ENCODE data around the gene GPR3.

DNA sequence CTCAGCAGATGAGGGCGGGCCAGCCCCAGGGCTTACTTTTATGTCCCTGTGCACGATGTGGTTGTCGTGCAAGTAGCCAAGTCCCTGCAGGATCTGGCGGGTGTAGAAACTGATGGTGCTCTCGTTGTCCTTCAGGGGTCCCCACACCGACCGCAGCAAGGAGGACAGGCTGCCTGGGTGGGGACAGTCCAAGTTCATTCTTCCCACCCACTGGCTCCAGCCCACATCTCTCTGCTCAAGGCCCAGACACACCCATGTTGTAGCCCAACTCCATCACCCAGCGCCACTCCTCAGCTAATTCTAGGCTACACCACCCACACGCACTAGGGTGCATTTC lies 32.6 kb upstream of the GPR3 start:
- TF ChIP-seq ZNF205 (CRISPR knock-in tag; IDR thresholded peaks at IDR 0.05) (no peak), CCAR2 (optimal IDR thresholded peaks at IDR 0.05; ENCODE audit: low read depth, low read length) (no peak), POLR2A (IDR thresholded peaks at IDR 0.05; ENCODE audit: insufficient read depth in 1 of 2, low read depth in 2 of 2, low read length in 2 of 2) (no peak), GLMP (CRISPR knock-in tag; IDR thresholded peaks at IDR 0.05; ENCODE audit: borderline replicate concordance) (no peak), ZNF251 (CRISPR knock-in tag; IDR thresholded peaks at IDR 0.05) (no peak), SMAD9 (CRISPR knock-in tag; IDR thresholded peaks at IDR 0.05) (no peak), AFF4 (CRISPR knock-in tag; IDR thresholded peaks at IDR 0.05) (no peak)
- TF ChIP-seq, protein P1, sequence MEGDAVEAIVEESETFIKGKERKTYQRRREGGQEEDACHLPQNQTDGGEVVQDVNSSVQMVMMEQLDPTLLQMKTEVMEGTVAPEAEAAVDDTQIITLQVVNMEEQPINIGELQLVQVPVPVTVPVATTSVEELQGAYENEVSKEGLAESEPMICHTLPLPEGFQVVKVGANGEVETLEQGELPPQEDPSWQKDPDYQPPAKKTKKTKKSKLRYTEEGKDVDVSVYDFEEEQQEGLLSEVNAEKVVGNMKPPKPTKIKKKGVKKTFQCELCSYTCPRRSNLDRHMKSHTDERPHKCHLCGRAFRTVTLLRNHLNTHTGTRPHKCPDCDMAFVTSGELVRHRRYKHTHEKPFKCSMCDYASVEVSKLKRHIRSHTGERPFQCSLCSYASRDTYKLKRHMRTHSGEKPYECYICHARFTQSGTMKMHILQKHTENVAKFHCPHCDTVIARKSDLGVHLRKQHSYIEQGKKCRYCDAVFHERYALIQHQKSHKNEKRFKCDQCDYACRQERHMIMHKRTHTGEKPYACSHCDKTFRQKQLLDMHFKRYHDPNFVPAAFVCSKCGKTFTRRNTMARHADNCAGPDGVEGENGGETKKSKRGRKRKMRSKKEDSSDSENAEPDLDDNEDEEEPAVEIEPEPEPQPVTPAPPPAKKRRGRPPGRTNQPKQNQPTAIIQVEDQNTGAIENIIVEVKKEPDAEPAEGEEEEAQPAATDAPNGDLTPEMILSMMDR (CRISPR knock-in tag; IDR thresholded peaks at IDR 0.05), result no peak
